Thyroid gland (tissue), 4 donors: Measurements from ENCODE around the gene ASCL5. TPM values are rescaled to one million over a fixed set of nuclear protein-coding genes. Genes with fewer than 3 reads are reported as not detected.

Experiments
- DNase-seq, 2 donors: peaks; one replicate each; pipeline ENCODE4 v3.0.0-alpha.2; 2019
- H3K27ac ChIP-seq, 3 donors: fragments of 200-600 bp; sonication (generic); 1 replicate in 2 of 3; 2 replicates in 1 of 3; pipeline ENCODE4 v1.5.1; 2016 to 2019; ENCODE audit warnings: mild to moderate bottlenecking in 1 of 3, moderate library complexity in 1 of 3
- H3K27me3 ChIP-seq: fragments of 200-600 bp; sonication (generic); one replicate; pipeline ENCODE4 v1.5.1; 2019
- H3K36me3 ChIP-seq, 2 donors: fragments of 200-600 bp; sonication (generic); one replicate each; pipeline ENCODE4 v1.5.1; 2016 to 2019
- H3K4me1 ChIP-seq, 2 donors: fragments of 200-600 bp; sonication (generic); one replicate each; pipeline ENCODE4 v1.5.1; 2017 to 2019
- H3K4me3 ChIP-seq, 3 donors: fragments of 200-600 bp; sonication (generic); replicated peaks in 1 of 3; 1 replicate in 2 of 3; 2 replicates in 1 of 3; pipeline ENCODE4 v1.5.1; 2016; ENCODE audit warnings: mild to moderate bottlenecking in 1 of 3
- H3K9me3 ChIP-seq: fragments of 200-600 bp; sonication (generic); one replicate; pipeline ENCODE4 v1.5.1; 2017
- POLR2A ChIP-seq, 2 donors: fragments of 450-650 bp; IDR thresholded peaks; one replicate each; pipeline ENCODE4 v1.6.1; 2017; ENCODE audit warnings: antibody characterized with exemption in 2 of 2, mild to moderate bottlenecking in 2 of 2, moderate library complexity in 1 of 2
- WGBS, 2 donors: methylation state at CpG; one replicate each; pipeline ENCODE4 v1.1.5; 2017; 5-methylcytosine and 5-hydroxymethylcytosine counted together
- intact Hi-C: fragments of 100-400 bp; cut with DNase I; formaldehyde crosslinking; loops from one replicate; pipeline ENCODE4 v1.15.1; 2023
- total RNA-seq, 4 donors: library from RNA; depleted of rRNA; stranded (reverse); fragments of >200 nt; gene quantifications; one replicate each; pipeline ENCODE4 v1.2.3, GENCODE V29; 2016
- TF ChIP-seq, protein P1 (sequence below), 6 experiments: fragments of 200-600 bp in 3 of 6; fragments of 450-650 bp in 3 of 6; sonication (generic) in 3 of 6; IDR thresholded peaks; one replicate each; pipeline ENCODE4 v1.5.1; 2016 to 2019; ENCODE audit warnings: antibody characterized with exemption in 6 of 6, mild to moderate bottlenecking in 2 of 6, inconsistent platforms in 1 of 6, moderate library complexity in 1 of 6

Gene ASCL5
- total RNA-seq, 4 donors from 2014 or later, result not detected

DNA sequence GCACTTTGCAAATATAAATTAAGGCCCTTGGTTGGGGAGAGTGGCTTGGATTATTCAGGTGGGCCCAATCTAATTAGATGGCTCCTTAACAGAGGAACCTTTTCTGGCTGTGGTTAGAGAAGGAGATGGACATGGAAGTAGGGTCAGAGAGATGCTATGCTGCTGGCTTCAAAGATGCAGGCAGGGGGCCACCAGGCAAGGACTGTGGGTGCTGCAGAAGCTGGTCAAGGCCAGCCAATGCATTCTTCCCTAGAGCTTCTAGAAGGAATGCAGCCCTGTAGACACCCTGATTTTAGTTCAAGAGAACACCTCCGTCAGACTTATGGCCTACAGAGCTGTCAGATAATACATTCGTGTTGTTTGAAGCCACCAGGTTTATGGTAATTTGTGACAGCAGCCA lies 31.0 kb upstream of the ASCL5 start:
- Histone ChIP-seq H3K4me3 (no peak overlapping the region), H3K27me3 (no peaks in the 10 kb centered on the region), H3K27ac (no peak overlapping the region), H3K4me1 (peaks cover 10 to 18% of the 10 kb centered on the region in 2 donors), H3K9me3 (no peaks in the 10 kb centered on the region), H3K36me3 (no peaks in the 10 kb centered on the region)
- WGBS, 2 donors, result 97 to 98% methylated on average over 2 of the region's 2 CpGs
- intact Hi-C loops, result no loop called here
- no peak for TF ChIP-seq POLR2A (IDR thresholded peaks at IDR 0.05)
- TF ChIP-seq, protein P1, sequence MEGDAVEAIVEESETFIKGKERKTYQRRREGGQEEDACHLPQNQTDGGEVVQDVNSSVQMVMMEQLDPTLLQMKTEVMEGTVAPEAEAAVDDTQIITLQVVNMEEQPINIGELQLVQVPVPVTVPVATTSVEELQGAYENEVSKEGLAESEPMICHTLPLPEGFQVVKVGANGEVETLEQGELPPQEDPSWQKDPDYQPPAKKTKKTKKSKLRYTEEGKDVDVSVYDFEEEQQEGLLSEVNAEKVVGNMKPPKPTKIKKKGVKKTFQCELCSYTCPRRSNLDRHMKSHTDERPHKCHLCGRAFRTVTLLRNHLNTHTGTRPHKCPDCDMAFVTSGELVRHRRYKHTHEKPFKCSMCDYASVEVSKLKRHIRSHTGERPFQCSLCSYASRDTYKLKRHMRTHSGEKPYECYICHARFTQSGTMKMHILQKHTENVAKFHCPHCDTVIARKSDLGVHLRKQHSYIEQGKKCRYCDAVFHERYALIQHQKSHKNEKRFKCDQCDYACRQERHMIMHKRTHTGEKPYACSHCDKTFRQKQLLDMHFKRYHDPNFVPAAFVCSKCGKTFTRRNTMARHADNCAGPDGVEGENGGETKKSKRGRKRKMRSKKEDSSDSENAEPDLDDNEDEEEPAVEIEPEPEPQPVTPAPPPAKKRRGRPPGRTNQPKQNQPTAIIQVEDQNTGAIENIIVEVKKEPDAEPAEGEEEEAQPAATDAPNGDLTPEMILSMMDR (IDR thresholded peaks at IDR 0.05), result no peak
- no peak for DNase-seq

DNA sequence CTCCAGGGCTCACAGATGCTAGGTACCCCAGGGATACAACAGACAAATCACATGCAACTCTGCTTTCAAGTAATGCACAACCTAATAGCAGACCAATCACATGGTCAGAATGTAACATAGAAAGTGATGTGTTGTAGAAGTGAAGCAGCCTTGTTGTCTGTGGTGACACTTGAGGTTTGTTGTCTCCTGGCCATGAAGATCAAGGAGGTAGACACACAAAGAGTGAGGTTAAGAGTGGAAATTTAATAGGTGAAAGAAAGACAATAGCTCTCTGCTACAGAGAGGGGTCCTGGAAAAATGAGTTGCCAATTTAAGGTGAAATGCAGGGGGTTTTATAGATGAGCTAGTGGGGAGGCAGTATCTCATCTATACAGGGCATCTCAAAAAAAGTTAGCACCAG lies 29.8 kb upstream of the ASCL5 start:
- TF ChIP-seq POLR2A (IDR thresholded peaks at IDR 0.05), result no peak
- TF ChIP-seq, protein P1 (IDR thresholded peaks at IDR 0.05), result no peak
- intact Hi-C loops, result no loop called here
- no peak overlapping the region for H3K4me3 ChIP-seq
- peaks cover 10 to 21% of the 10 kb centered on the region in 2 donors for H3K4me1 ChIP-seq
- no peaks in the 10 kb centered on the region for H3K9me3 ChIP-seq
- H3K27ac ChIP-seq, result no peak overlapping the region
- no peak for DNase-seq
- H3K36me3 ChIP-seq, result no peaks in the 10 kb centered on the region
- H3K27me3 ChIP-seq, result no peaks in the 10 kb centered on the region

DNA sequence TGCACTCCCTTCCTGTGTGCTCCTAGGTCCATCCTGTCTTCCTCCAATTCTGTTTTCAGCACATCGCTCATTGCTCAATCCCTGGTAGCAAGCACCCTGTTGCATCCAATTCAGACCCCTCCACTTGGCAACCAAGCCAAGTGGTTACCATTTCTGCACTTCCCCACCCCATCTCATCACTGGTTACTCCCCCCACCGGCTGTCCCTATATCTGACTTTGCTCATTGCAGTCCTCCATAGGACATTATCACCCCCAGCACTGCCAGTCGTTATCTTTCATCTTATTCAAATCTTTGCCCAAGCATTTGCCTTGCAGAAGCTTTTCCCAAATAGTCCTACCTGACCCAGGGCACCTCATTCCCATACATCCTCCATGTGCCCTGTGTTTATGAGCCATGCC lies 29.4 kb upstream of the ASCL5 start:
- no peak for DNase-seq
- no peak overlapping the region for H3K27ac ChIP-seq
- no peak for TF ChIP-seq POLR2A (IDR thresholded peaks at IDR 0.05)
- TF ChIP-seq, protein P1 (IDR thresholded peaks at IDR 0.05), result no peak
- H3K27me3 ChIP-seq, result no peaks in the 10 kb centered on the region
- no peak overlapping the region for H3K4me3 ChIP-seq
- intact Hi-C loops, result no loop called here
- peaks cover 10 to 21% of the 10 kb centered on the region in 2 donors for H3K4me1 ChIP-seq
- WGBS, 2 donors, result 91 to 93% methylated on average over 3 of the region's 3 CpGs
- peaks cover 0 to 3% of the 10 kb centered on the region in 2 donors for H3K36me3 ChIP-seq
- no peaks in the 10 kb centered on the region for H3K9me3 ChIP-seq

DNA sequence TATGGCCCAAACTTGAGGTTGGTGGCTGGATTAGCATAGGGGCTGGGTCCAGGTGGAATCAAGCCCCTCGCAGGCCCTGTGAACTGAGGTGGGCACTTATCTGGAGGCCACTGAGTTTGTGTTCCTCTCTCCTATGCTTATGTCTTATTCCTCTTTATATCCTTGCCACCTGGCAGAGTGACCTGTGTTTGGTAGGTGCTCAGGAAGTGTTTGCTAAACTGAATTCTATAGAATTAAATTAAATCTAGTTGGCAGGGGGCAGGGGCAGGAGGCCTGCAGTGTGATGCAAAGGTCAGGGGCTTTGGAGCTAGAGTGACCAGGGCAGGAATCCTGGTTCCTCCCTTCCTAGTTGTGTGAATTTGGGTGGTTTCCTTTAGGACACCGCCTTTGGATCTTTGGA lies 28.4 kb upstream of the ASCL5 start:
- WGBS, 2 donors, result 90 to 100% methylated on average over 1 to 2 of the region's 2 CpGs
- TF ChIP-seq, protein P1 (IDR thresholded peaks at IDR 0.05), result no peak
- TF ChIP-seq POLR2A (IDR thresholded peaks at IDR 0.05), result no peak
- H3K36me3 ChIP-seq, result peaks cover 0 to 4% of the 10 kb centered on the region in 2 donors
- peaks cover 10 to 21% of the 10 kb centered on the region in 2 donors for H3K4me1 ChIP-seq
- no peak overlapping the region for H3K27ac ChIP-seq
- DNase-seq, result no peak
- H3K9me3 ChIP-seq, result no peaks in the 10 kb centered on the region
- intact Hi-C loops, result no loop called here
- no peak overlapping the region for H3K4me3 ChIP-seq
- H3K27me3 ChIP-seq, result no peaks in the 10 kb centered on the region

DNA sequence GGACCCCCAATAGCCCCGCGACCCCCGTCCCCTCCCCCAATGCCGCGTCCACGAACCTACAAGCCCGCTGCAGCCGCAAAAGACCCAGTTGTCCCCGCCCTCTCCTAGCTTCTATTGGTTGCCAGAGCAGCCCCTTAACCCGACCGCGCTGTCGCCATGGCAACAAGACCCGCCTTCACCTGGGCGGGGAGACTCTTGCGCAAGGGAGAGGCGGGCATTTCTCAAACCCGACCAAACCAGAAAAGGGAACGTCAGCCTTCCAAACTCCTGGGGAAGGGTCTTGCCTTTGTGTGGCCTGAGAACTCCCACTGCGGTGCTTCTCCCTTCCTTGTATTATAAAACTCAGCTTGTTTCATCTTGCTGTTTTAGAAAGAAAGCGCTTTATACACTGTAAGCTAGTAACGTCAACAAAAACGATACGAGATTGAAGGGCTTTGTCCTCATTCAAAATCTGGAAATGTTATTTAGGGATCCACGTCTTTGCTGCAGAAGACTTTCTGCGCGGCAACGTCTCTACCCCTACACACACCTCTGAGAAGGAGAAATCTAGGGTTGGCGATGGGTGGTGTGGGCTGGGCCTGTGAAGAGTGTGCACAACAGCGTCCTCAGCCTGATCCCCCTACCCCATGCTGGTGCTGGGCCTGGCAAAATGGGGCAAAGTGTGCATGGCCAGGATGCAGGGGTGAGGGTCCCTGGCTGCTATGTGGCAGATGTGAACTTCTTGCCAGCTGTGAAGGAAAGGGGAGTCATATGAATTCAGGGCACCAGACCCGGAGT lies 27.6 kb upstream of the ASCL5 start, which contains the start of gene TMEM9:
Gene TMEM9 (minus strand): TSS at position 86 of the 777 bp plus-strand sequence. CDS start 551 bp downstream, outside the sequence.
- no peaks in the 10 kb centered on the region for H3K27me3 ChIP-seq
- no peaks in the 10 kb centered on the region for H3K9me3 ChIP-seq
- TF ChIP-seq, protein P1 (IDR thresholded peaks at IDR 0.05), result no peak
- peak in 1 of 2 donors; percentile 46 for TF ChIP-seq POLR2A (IDR thresholded peaks at IDR 0.05)
- H3K27ac ChIP-seq, result peak within 1 kb of the TSS; percentile 58 to 66 (median 63)
- peak within 1 kb of the TSS; percentile 69 to 82 (median 71) for H3K4me3 ChIP-seq
- H3K4me1 ChIP-seq, result peaks cover 10 to 21% of the 10 kb centered on the region in 2 donors
- DNase-seq, result peak; percentile 96 to 97
- peaks cover 0 to 11% of the 10 kb centered on the region in 2 donors for H3K36me3 ChIP-seq
- WGBS, 2 donors, result 14 to 15% methylated on average over 16 to 20 of the region's 31 CpGs
- intact Hi-C loops, result no loop called here
